Measurements from ENCODE around the gene XIRP2.

The XIRP2 gene

GRCh38 chr2:167136879-167137596 lies 248.8 kb downstream of the XIRP2 start:
- no peak for DNase-seq

DNA sequence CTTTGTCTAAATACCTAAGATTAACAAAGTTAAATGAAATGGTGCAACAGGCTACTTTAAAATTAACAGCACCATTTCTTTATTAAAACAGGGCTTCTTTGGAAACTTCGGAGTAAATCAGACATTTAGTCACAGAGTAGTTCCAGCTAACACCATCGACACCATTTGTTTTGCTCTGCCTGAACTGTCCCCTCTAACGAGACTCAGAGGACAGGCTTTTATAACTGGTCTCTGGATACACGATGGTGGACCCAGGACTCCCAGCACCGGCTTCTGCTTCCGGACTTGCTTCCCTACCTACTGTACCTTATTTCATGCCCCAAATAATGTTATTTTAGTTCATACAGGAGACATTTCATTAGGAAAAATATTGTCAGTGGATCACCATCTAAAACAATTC lies 252.1 kb downstream of the XIRP2 start:
- no peak for DNase-seq

GRCh38 chr2:167140767-167141166 lies 252.5 kb downstream of the XIRP2 start:
- DNase-seq, result no peak

GRCh38 chr2:167142554-167142953 lies 254.3 kb downstream of the XIRP2 start:
- no peak for DNase-seq

GRCh38 chr2:167144179-167144898 lies 256.1 kb downstream of the XIRP2 start:
- no peak for DNase-seq

GRCh38 chr2:167147271-167147941 lies 259.1 kb downstream of the XIRP2 start:
- no peak for DNase-seq

DNA sequence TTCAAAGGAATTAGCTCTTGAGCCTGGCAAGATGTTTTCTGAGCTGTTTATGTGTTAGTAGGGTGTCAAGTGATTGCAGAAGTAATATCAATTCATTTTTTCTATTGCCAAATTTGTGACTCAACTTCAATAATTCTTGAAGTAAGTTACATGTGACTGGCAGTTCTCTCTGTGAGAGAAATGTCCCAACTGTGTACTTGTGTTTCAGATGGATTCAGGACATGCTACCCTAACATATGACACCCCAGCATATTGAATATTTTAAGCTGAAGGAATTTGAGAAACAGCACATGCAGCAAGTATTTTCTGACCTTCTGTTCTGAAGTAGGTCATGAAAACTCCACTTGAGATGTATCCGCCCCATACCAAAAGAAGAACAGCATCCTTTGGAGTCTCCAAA lies 263.6 kb downstream of the XIRP2 start:
- DNase-seq, result no peak

- no peak for DNase-seq
These were observed 269.2 kb downstream of the XIRP2 start for GRCh38 chr2:167157523-167157922.

DNA sequence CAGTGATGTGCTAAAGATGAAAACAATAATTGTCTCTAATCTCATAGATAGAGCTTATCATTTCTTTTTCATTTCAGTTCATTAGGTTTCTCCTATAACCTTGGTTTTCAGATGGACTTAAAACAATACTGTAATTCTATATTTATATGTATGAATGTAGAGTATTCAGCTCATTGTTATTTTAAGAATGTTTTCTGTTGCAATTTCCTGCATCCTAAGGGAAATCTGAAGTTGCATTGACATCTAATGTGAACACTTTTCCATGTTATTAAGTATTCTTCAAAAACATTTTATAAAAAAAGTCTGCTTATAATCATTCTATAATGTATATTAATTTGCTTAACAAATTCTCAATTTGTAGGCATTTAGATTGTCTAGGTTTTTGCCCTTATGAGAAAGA lies 288.9 kb downstream of the XIRP2 start:
- no peak for DNase-seq

DNA sequence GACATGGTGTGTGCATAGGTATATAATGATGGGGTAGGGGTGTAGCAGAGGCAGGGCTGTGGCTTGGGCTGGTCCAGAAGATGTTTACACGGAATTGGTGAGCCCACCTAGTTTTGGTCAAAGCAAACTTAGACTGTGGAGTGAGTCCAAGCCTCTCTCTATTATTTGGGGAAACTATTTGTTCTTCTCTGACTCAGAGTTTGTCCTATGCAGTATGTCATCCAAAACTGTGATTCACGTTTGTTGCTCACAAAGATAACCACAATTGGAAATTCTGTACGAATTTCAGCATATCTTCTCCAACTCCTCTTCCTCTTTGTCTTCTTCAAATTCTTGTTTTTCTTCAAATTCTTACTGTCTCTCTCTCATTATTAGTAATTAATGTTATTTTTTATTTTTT lies 292.9 kb downstream of the XIRP2 start:
- DNase-seq, result no peak

- no peak for DNase-seq
These were observed 293.4 kb downstream of the XIRP2 start for GRCh38 chr2:167181688-167182087.

DNA sequence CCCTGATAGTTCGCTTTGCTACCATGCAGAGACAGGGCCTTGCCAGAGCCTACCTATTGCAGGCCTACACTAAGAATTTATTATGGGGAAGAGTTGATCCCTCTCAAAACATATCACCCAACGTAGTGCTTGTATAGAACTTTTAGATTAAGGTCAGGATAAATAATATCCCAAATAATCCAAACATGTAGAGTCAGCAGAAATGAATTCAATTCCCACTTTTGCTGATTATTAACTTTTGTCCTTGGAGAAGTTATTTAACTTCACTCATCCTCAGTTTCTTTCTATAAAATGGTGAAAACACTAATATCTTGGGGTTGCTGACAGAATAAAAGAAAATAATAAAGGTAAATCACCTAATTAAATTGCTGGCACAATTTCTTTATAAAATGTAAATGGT lies 294.1 kb downstream of the XIRP2 start:
- no peak for DNase-seq

DNA sequence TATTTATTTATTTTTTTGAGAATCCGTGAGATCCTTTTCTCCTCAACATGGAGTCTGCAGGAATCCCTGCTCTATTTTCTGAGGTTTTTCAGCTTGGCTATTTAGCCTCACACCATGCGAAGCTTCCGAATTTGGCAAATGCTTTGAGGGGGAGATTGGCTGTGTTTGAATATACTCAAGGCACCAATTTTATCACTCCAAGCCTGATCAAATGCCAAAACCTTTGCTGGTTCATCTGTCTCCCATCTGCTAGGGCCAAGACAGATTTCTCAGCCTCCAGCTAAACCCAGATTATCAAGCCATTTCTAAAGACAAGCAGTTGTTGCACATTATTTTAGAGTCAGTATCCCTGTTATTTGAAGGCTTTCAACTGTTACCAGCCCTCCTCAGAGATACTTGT lies 295.7 kb downstream of the XIRP2 start:
- DNase-seq, result no peak

- DNase-seq, result no peak
These were observed 298.2 kb downstream of the XIRP2 start for GRCh38 chr2:167186465-167186864.

- no peak for DNase-seq
These were observed 298.9 kb downstream of the XIRP2 start for GRCh38 chr2:167187049-167187727.

GRCh38 chr2:167187978-167188967 lies 300.0 kb downstream of the XIRP2 start:
- no peak for DNase-seq

GRCh38 chr2:167190053-167190452 lies 301.8 kb downstream of the XIRP2 start:
- DNase-seq, result no peak

- DNase-seq, result no peak
These were observed 303.3 kb downstream of the XIRP2 start for GRCh38 chr2:167191588-167191987.

DNA sequence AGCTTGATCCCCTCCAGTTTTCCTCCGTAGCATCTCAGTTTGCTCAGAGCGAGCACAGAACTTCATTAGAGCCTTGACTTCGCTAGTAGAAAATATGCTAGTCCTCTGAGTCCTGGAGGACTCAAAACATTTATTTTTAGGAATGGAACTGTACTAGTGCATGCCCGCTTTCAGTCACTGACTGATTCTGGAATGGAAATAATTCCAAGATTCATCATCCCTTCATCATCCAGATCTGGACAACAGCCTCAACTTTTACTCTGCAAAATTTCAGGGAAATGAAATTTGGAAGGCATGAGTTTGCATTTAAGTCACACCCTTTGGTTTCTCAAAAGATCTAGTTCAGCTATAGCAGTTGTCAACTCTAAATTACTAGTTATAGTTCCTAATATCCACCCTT lies 304.6 kb downstream of the XIRP2 start:
- no peak for DNase-seq

DNA sequence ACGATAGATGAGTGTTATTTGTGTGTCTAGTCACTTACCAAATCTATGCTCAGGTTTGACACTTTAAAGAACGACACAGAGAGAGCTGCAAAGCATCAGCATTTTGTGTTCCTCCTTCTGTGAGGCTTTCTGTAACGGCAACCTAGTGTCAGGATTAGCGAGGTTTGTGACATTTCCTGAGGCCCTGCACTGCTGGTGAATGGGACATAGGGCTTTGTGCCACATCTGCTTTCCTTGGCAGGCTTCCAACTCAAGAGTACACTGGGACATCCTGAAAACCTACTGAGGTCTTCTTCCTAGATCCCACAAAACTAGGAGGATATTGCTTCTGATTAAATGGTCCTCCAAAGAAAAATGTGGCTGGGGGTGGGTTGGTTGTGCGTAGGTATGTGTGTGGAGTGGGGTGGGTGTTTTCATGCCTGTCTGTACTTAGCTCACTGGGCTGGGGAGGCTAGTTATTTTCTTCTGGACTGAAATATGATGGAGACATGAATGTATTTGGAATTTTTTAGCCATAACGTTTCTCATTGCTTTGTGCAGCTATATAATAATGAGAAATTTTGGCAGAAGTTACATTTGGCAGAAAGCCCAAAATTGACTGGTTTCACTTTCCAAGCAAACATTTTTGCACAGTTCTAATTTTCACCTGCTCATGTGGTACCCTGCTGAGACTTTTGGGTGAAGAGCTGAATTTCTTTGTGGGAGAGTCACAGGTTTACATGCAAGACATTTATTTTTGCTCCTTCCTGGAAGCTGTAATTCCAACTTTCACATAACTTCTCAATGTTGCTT lies 308.4 kb downstream of the XIRP2 start:
- no peak for DNase-seq

DNA sequence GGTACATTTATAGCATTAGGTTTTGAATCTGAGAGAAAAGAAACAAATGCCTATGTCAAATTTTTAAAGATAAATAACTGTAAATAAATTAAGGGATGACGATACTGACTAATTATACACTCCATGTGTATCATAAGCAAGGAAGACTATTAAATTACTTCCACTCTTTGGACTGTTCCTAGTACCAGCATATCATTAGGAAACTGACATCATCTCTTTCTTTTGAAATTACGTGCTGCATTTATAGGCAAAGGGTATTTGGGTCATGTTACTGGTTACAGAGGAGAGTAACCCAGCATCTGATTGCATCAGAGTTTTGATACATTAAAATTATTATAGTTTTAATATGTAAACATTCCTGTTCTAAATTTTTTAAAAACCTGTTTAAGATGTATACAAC lies 309.7 kb downstream of the XIRP2 start:
- no peak for DNase-seq

Data from stimulated activated naive CD4-positive, alpha-beta T cell treated with Interleukin-2 at 50 U/mL for 16 hours (primary cell).